Activated T-helper 17 cell treated with anti-CD3 and anti-CD28 coated beads, Interleukin-2, amount 50 U/mL, for 72 hours (primary cell): Measurements from ENCODE around the gene MCCD1. TPM values are rescaled to one million over a fixed set of nuclear protein-coding genes. Genes with fewer than 3 reads are reported as not detected.

Source experiments
- ATAC-seq: fragments of 150-1000 bp; cut with Tn5 transposase; replicated peaks from 2 replicates; pipeline ENCODE4 v1.10.0; 2021; ENCODE audit warnings: mild to moderate bottlenecking, moderate library complexity
- H3K27ac Mint-ChIP-seq: one replicate; pipeline ENCODE4 v1.8.0; 2022; ENCODE audit warnings: mixed read lengths
- H3K27me3 Mint-ChIP-seq: one replicate; pipeline ENCODE4 v1.8.0; 2022; ENCODE audit warnings: mixed read lengths
- H3K36me3 Mint-ChIP-seq: one replicate; pipeline ENCODE4 v1.8.0; 2022; ENCODE audit warnings: low read depth, mild to moderate bottlenecking, mixed read lengths
- H3K4me1 Mint-ChIP-seq: one replicate; pipeline ENCODE4 v1.8.0; 2022; ENCODE audit warnings: mixed read lengths
- H3K4me3 Mint-ChIP-seq: one replicate; pipeline ENCODE4 v1.8.0; 2022; ENCODE audit warnings: mild to moderate bottlenecking, mixed read lengths
- H3K9me3 Mint-ChIP-seq: one replicate; pipeline ENCODE4 v1.8.0; 2022; ENCODE audit warnings: mixed read lengths
- total RNA-seq, 2 donors: library from RNA; stranded (reverse); gene quantifications; one replicate each; pipeline ENCODE4 v1.2.3, GENCODE V29; 2022

The MCCD1 gene
- total RNA-seq, 2 donors from 2014 or later: not detected

DNA sequence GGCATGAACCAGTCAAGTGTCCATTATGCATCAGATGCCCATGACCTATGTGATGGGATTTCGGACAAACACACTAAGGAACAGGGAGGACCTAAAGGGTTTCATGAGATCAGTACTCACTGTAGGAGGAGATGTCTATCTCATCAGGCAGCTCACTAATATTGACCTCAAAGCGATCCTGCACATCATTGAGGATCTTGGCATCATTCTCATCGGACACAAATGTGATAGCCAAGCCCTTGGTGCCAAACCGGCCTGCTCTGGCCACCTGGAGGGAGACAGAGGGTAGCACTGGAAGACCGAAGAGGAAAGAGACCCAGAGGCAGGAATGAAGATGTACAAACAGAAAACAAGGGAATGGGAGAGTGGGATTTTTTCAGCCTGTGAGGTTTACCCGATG lies 1.9 kb downstream of the MCCD1 start:
- Mint-ChIP-seq H3K27me3 (no peaks in the 10 kb centered on the region), H3K27ac (no peak overlapping the region), H3K4me3 (no peak overlapping the region), H3K4me1 (peaks cover 28% of the 10 kb centered on the region), H3K36me3 (peaks cover 67% of the 10 kb centered on the region), H3K9me3 (no peaks in the 10 kb centered on the region)
- no peak for ATAC-seq

DNA sequence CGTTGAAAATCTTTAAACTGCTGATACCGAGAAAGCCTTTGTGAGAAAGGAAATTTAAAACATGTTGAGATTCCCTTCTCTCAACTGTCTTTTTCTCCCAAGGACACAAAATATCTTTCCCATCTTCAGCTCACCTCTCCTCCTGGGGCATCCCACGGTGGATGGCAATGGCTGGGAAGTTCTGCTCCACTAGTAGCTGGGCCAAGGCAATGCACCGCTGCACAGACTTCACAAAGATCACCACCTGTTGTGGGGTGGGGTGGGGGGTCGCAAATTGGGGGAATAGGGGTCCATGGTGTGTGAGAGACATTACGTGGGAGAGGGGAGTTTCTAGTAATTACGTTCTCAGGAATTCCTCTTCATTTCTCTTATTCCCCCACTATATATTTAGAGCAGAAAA lies 2.4 kb downstream of the MCCD1 start:
- ATAC-seq: no peak
- Mint-ChIP-seq H3K27ac (no peak overlapping the region), H3K4me1 (peaks cover 30% of the 10 kb centered on the region), H3K9me3 (no peaks in the 10 kb centered on the region), H3K36me3 (peaks cover 72% of the 10 kb centered on the region), H3K27me3 (no peaks in the 10 kb centered on the region), H3K4me3 (no peak overlapping the region)

DNA sequence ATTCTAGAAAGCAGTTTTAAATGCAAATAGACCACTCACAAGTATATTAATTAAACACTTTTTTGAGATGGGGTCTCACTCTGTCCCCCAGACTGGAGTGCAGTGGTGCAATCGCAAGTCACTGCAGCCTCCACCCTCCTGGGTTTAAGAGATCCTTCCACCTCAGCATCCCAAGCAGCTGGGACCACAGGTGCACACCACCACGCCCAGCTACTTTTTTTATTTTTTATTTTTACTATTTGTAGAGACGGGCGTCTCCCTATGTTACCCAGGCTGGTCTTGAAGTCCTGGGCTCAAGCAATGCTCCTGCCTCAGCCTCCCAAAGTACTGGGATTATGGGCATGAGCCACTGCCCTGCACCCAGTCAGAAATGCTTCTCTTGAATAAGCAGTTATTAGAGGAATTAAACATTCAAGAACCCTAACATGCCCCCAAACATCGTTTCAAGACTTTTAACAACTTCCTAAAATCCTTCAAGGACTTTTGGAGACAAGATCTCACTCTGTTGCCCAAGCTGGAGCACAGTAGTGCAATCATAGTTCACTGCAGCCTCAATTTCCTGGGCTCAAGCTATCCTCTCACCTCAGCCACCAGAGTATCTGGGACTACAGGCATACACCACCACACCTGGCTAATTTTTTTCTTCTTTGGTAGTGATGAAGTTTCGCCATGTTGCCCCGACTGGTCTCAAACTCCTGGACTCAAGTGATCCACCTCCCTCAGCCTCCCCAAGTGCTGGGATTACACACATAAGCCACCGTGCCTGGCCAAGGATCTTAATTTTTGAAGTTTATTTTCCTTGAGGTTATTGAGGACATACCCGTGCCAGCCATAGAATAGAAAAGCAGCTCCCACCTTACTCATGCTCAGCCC lies 3.2 kb downstream of the MCCD1 start:
- Mint-ChIP-seq H3K27ac (no peak overlapping the region), H3K4me3 (no peak overlapping the region), H3K9me3 (no peaks in the 10 kb centered on the region), H3K4me1 (peaks cover 32% of the 10 kb centered on the region), H3K27me3 (no peaks in the 10 kb centered on the region), H3K36me3 (peaks cover 80% of the 10 kb centered on the region)
- no peak for ATAC-seq

DNA sequence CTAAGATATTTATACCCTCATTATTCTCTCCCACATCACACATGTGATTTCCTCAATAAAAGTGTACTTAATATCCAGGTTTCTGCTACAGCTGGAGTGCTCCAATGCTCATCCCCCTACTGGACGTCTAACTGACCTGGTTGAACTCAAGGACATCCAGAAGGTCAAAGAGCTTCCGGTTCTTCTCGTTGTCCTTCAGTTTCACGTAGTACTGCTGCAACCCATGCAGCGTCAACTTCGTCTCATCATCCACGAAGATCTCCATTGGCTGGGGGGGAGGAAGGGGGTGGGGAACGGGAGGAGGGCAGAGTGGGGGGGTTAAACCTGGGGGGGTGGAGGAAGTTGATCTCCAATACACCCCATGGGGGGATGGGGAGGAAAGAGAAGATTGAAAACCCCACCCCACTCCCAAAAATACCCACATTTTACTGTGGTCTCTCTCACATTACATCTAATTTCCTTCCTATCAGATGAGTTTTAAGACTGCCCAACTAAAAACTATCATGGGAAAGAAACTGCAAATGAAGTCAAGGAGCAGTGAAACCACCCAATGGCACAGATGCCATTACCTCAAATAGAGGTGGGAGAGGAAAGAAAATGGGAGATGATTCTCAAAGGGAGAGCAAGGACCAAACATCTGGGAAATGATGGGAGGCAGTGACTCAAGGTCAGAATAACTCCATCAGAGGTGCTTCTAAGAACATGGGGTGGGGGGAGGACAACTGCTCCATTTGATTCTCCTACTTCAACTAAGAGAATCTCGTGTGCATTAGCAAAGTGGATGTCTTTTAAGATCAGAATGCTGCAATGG lies 4.1 kb downstream of the MCCD1 start:
- Mint-ChIP-seq H3K9me3 (no peaks in the 10 kb centered on the region), H3K4me3 (no peak overlapping the region), H3K27me3 (no peaks in the 10 kb centered on the region), H3K27ac (peak overlapping the region; percentile 33), H3K4me1 (peaks cover 32% of the 10 kb centered on the region), H3K36me3 (peaks cover 89% of the 10 kb centered on the region)
- ATAC-seq: peak; percentile 7

DNA sequence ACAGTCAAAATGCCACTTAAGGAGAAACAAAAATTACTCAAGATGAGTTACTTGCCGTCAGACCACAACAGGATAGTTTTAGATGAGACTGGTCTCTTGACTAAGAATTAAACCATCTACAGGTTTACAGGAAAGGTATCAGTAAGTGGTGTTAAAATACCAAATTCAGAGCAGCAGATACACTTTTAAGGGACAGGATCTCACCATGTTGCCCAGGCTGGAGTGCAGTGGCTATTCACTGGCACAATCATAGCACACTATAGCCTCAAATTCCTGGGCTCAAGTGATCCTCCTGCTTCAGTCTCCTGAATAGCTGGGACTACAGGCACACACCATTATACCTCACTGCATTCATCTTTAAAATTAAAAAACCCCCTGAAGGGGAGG lies 4.7 kb downstream of the MCCD1 start:
- H3K4me3 Mint-ChIP-seq: no peak overlapping the region
- no peaks in the 10 kb centered on the region for H3K9me3 Mint-ChIP-seq
- H3K36me3 Mint-ChIP-seq: peaks cover 95% of the 10 kb centered on the region
- peak overlapping the region; percentile 33 for H3K27ac Mint-ChIP-seq
- ATAC-seq: peak; percentile 13
- no peaks in the 10 kb centered on the region for H3K27me3 Mint-ChIP-seq
- H3K4me1 Mint-ChIP-seq: peaks cover 35% of the 10 kb centered on the region

DNA sequence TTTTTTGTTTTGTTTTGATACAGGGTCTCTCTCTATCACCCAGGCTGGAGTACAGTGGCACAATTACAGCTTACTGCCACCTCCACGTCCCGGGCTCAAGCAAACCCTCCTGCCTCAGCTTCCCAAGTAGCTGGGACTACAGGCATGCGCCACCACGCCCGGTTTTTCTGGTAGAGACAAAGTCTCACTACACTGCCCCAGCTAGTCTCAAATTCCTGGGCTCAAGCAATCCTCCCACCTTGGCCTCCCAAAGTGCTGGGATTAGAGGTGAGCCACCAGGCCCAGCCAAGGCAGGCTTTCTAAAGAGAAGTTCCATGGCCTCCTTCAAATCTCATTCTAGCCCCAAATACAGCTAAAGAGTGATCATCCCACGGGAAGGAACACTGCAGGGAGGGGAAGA lies 5.2 kb downstream of the MCCD1 start:
- Mint-ChIP-seq H3K4me1 (peaks cover 40% of the 10 kb centered on the region), H3K9me3 (no peaks in the 10 kb centered on the region), H3K27me3 (no peaks in the 10 kb centered on the region), H3K27ac (no peak overlapping the region), H3K4me3 (no peak overlapping the region), H3K36me3 (peaks cover 100% of the 10 kb centered on the region)
- ATAC-seq: no peak

DNA sequence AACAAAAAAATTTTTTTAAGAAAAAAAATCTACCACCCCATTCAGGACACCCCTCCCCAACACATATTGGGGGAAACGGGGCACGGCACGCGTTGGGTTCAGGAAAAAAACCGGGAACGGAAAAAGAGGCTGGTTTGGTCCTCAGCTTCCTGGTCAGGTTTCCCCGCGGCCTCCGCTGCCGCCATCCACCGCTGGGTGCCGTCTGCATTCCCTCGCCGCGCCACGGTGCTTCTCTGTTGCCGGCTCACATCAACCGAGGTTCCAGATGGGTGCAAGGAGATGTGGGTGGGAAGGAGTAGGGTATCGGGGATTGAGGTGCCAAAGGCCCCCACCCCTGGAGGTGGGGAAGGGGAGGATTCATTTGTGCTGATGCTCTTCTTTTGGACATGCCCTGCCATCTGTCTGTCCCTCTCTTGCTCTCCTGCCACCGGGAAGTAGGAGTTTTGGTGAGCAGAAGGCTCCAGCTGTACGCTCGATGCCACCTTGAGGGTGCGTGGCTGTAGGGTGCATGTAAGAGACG lies 5.8 kb downstream of the MCCD1 start:
- no peak overlapping the region for H3K27ac Mint-ChIP-seq
- H3K27me3 Mint-ChIP-seq: no peaks in the 10 kb centered on the region
- H3K36me3 Mint-ChIP-seq: peaks cover 100% of the 10 kb centered on the region
- no peaks in the 10 kb centered on the region for H3K9me3 Mint-ChIP-seq
- H3K4me1 Mint-ChIP-seq: peaks cover 46% of the 10 kb centered on the region
- H3K4me3 Mint-ChIP-seq: no peak overlapping the region
- ATAC-seq: no peak

DNA sequence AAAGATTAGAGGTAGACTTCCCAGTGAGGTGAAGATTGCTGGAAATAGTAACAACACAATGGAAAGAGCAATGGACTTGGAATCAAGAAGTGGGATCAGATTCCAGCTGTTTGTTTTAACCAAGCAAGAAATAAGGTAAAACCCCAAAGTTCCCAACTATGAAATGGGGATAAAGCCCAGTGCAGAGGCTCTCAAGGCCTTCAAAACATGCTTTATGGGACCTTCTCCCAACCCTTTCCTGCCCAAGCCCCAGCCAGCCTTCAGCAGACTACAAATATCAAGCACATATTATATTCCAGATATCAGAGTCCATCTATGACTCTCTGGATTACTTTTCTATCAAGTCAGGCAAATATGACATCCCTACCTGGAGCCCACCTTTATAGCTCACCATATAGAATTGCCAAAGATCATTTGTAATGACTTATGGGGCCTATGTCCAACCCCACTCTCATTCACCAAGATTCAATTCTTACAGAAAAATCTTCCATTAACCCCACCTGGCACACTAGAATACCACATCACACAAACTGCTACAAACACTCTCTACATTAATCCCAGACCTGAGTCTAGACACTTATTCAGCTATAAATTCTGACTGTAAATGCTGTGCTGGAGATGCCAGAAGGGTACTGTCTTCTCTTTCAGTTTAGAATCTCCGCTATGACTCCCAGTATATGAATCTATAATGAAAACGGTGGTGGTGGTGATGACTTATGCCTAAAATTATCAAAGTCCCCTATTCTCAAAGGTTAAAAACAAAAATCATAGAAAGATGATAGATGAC lies 7.0 kb downstream of the MCCD1 start:
- H3K4me3 Mint-ChIP-seq: peak overlapping the region; percentile 33
- H3K9me3 Mint-ChIP-seq: no peaks in the 10 kb centered on the region
- H3K27ac Mint-ChIP-seq: no peak overlapping the region
- H3K27me3 Mint-ChIP-seq: no peaks in the 10 kb centered on the region
- no peak for ATAC-seq
- H3K4me1 Mint-ChIP-seq: peaks cover 46% of the 10 kb centered on the region
- H3K36me3 Mint-ChIP-seq: peaks cover 100% of the 10 kb centered on the region

DNA sequence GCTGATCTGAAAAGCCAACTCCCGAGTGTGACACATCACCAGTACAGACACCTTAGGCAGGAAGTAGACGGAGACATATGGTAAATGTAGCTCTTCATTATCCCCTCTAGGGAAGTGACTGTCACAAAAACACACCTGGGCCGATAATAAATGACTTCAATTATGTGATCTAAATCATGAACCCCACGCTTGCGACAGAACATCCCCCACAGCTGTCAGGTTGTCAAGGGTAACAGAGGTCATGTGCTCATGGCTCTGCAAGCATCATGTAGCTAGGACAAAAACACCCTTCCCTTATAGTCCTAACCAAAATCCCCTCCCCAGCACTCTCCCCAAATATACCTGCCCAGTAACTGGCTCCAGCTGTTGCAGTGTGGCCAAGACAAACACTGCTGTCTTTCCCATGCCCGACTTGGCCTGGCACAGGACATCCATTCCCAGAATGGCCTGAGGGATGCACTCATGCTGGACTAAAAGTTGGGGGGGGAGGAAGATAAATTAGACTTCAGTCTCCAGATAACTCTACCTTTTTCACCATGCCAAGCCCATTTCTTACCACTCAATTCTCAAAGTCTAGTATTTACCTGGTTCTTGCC lies 10.1 kb downstream of the MCCD1 start:
- Mint-ChIP-seq H3K9me3 (no peaks in the 10 kb centered on the region), H3K4me1 (peaks cover 33% of the 10 kb centered on the region), H3K36me3 (peaks cover 85% of the 10 kb centered on the region), H3K27me3 (no peaks in the 10 kb centered on the region), H3K4me3 (peak overlapping the region; percentile 99), H3K27ac (peak overlapping the region; percentile 98)
- no peak for ATAC-seq

DNA sequence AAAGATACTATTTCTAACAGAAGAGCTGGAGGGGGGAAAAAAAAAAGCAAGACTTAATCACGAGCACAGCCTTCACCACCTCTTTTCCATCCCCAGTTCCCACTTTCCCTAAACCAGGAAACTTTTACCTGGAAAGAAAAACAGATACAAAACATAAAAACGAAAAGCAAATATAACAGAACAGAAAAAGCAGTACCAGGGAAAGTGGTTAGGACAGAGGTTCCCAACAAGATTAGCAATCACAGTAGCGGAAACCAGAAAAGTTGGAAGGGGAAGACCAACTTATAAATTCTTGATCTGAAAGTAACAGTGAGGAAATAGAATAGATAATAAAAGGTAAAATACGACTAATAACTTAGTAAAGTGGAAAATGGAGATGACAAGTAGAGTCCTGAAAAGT lies 11.9 kb downstream of the MCCD1 start:
- ATAC-seq: no peak
- peak overlapping the region; percentile 98 for H3K27ac Mint-ChIP-seq
- H3K27me3 Mint-ChIP-seq: no peaks in the 10 kb centered on the region
- H3K36me3 Mint-ChIP-seq: peaks cover 68% of the 10 kb centered on the region
- H3K4me1 Mint-ChIP-seq: peaks cover 34% of the 10 kb centered on the region
- no peaks in the 10 kb centered on the region for H3K9me3 Mint-ChIP-seq
- H3K4me3 Mint-ChIP-seq: peak overlapping the region; percentile 99

DNA sequence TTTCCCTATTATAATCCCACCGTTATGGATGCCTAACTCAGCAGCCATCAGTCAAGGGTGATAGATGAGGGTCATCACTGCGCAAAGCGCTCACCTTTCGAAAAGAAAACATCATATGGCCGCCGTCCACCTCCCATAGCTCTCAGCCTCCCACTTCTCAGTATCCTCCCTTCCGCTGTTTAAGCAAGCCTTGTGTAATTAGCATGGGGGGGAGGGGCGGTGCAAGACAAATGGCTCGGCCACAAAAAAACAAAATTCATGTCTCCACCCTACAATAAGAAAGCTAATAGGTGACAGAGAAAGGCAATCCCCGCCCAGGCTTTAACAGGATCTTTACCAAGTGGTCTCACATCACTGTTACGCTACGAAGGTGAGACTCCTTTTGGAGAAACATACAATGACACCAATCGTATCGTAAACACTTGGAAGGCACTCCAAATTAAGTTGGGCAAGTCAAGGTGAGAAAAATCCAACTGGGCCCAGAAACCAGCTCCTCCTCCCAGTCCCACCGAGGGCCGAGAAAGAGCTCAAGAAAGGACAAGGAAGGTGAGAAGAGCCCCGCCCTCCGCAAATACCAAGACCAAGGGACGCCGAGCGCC lies 12.4 kb downstream of the MCCD1 start:
- peak; percentile 31 for ATAC-seq
- H3K27ac Mint-ChIP-seq: peak overlapping the region; percentile 98
- no peaks in the 10 kb centered on the region for H3K9me3 Mint-ChIP-seq
- H3K4me3 Mint-ChIP-seq: peak overlapping the region; percentile 99
- H3K27me3 Mint-ChIP-seq: no peaks in the 10 kb centered on the region
- peaks cover 63% of the 10 kb centered on the region for H3K36me3 Mint-ChIP-seq
- peaks cover 33% of the 10 kb centered on the region for H3K4me1 Mint-ChIP-seq

DNA sequence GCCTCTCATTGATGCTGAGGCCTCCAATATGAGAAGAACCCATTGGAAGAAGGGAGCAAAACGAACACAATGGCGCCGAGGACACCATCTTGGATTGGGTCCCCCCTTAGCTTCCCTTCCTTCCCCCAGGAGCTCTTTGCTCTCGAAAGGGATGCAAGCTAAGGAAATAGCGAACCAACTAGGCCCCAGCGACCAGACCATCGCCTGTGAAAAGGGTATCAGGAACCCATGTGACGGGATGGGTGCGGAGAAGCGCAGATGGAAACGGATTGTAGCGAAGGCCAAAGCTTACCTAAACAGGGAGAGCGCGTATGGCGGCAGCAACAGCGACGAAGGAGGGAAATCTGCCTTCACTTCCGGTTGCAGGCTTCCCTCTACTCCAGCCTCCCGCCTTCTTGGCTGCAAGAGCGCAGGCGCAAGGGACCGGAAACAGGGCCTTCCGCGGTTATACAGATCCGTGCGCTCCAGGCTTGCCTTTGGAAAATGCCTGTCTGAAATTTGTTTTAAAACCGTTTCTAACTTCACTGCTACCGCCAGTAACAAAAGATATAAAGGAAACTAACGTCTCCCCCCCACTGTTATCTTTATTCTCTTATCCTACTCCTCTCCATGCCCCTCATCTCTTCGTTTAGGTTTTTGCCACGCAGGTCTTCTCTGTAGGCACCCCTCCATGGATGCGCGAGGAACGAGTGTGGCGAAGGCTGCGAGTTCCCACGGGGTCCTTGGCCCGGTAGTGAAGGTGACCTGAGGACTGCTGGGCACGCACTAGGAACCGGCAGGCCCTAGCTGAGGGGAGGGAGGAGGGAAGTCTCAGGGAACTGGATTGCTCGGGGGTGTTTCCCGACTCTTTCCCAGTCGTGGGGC lies 13.1 kb downstream of the MCCD1 start, which contains the start of gene DDX39B:
Gene DDX39B, minus strand, starts transcription at position 346 of the 864 bp plus-strand sequence. CDS start 1,471 bp downstream, outside the sequence.
- peak; percentile 80 for ATAC-seq
- Mint-ChIP-seq H3K27me3 (no peaks in the 10 kb centered on the region), H3K4me3 (peak within 1 kb of the TSS; percentile 99), H3K9me3 (no peaks in the 10 kb centered on the region), H3K27ac (peak within 1 kb of the TSS; percentile 98), H3K36me3 (peaks cover 56% of the 10 kb centered on the region), H3K4me1 (peaks cover 35% of the 10 kb centered on the region)

DNA sequence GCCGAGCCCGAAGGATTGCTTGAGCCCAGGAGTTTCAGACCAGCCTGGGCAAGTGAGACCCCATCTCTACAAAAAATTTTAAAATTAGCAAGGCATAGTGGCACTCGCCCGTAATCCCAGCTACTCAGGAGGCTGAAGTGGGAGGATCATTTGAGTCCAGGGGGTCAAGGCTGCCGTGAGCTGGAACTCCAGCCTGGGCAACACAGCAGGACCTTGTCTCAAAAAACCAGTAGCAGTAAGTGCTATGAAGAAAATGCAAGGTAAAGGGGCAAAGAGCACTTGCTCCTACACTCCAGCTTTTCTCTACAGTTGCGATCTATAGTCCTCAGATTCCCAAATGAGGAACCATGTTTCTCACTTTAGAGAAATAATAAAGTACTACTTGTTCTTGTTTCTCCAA lies 14.9 kb downstream of the MCCD1 start:
- Mint-ChIP-seq H3K9me3 (no peaks in the 10 kb centered on the region), H3K4me3 (peak overlapping the region; percentile 99), H3K27me3 (no peaks in the 10 kb centered on the region), H3K36me3 (peaks cover 52% of the 10 kb centered on the region), H3K4me1 (peaks cover 31% of the 10 kb centered on the region), H3K27ac (no peak overlapping the region)
- ATAC-seq: no peak
